Endothelial cell of umbilical vein (primary cell): ENCODE data around the gene AGBL3. TPM values are rescaled to one million over a fixed set of nuclear protein-coding genes. Genes with fewer than 3 reads are reported as not detected.

Experiments used
- BruUV-seq: library from RNA; stranded (reverse); fragments of 400-500 nt; replicated peaks from 2 replicates; lab custom pipeline; 2021; lab: Mats Ljungman, UMichigan
- CTCF ChIA-PET: fragments of 300-600, 350-600 bp; sonication (Branson Sonifier 250); formaldehyde crosslinking; loops from one replicate; lab custom pipeline; 2021; ENCODE audit warnings: antibody characterized with exemption, inconsistent platforms; lab: Charles Lee
- POLR2A ChIA-PET: fragments of 300-600, 350-600 bp; sonication (Branson Sonifier 250); formaldehyde crosslinking; loops from one replicate; lab custom pipeline; 2021; ENCODE audit warnings: antibody characterized with exemption, inconsistent platforms; lab: Charles Lee
- DNase-seq: peaks from one replicate; pipeline ENCODE4 v3.0.0-alpha.2; 2011; ENCODE audit warnings: low read depth, low spot score
- FAIRE-seq: peaks from 2 replicates; lab custom pipeline; 2011; peaks lifted over from hg19 to GRCh38; lab: Jason Lieb, UNC
- H2AFZ ChIP-seq: 2 replicates; pipeline ENCODE4 v1.6.0; 2012; ENCODE audit warnings: low read depth, low read length, control low read depth, inconsistent platforms
- H3K27ac ChIP-seq: 2 replicates; pipeline ENCODE4 v1.5.1; 2011; ENCODE audit warnings: low read depth, mild to moderate bottlenecking, control low read depth, low read length, moderate library complexity; ENCODE audit not compliant: insufficient read depth
- H3K27me3 ChIP-seq, 2 experiments: 2 replicates each; pipeline versions ENCODE4 v1.6.0 to v1.6.1; 2011; ENCODE audit warnings: low read length in 2 of 2, mixed read lengths in 1 of 2; ENCODE audit not compliant: control insufficient read depth in 2 of 2, insufficient read depth in 2 of 2
- H3K36me3 ChIP-seq, 2 experiments: 2 replicates in 1 of 2; 3 replicates in 1 of 2; pipeline ENCODE4 v1.5.1; 2011; ENCODE audit warnings: low read length in 2 of 2, mild to moderate bottlenecking in 1 of 2, moderate library complexity in 1 of 2; ENCODE audit not compliant: control insufficient read depth in 2 of 2, insufficient read depth in 2 of 2; ENCODE audit errors: extremely low read depth in 1 of 2
- H3K4me1 ChIP-seq: 3 replicates; pipeline ENCODE4 v1.5.1; 2011; ENCODE audit warnings: mild to moderate bottlenecking, low read length; ENCODE audit not compliant: control insufficient read depth, insufficient read depth; ENCODE audit errors: extremely low read depth
- H3K4me2 ChIP-seq: 2 replicates; pipeline ENCODE4 v1.6.1; 2011; ENCODE audit warnings: low read length, control low read depth, mixed read lengths; ENCODE audit not compliant: insufficient read depth
- H3K4me3 ChIP-seq, 3 experiments: fragments of 200-600 bp in 1 of 3; sonication (generic), shearing (Covaris generic) in 1 of 3; replicated peaks in 1 of 3; 2 replicates each; pipeline ENCODE4 v1.5.1; 2011 to 2016; ENCODE audit warnings: control low read depth in 3 of 3, low read length in 3 of 3, mild to moderate bottlenecking in 2 of 3, inconsistent platforms in 1 of 3, low read depth in 1 of 3, moderate library complexity in 1 of 3; ENCODE audit not compliant: insufficient read depth in 1 of 3
- H3K79me2 ChIP-seq: 2 replicates; pipeline ENCODE4 v1.6.0; 2012; ENCODE audit warnings: low read length, inconsistent platforms; ENCODE audit not compliant: control insufficient read depth, insufficient read depth
- H3K9ac ChIP-seq: replicated peaks from 2 replicates; pipeline ENCODE3; 2011; ENCODE audit warnings: low read length, control low read depth; ENCODE audit not compliant: insufficient read depth; ENCODE audit errors: extremely low read depth
- H3K9me1 ChIP-seq: replicated peaks from 3 replicates; pipeline ENCODE4 v1.6.0; 2011; ENCODE audit warnings: mild to moderate bottlenecking, low read length; ENCODE audit not compliant: control insufficient read depth, insufficient read depth; ENCODE audit errors: extremely low read depth
- H3K9me3 ChIP-seq: replicated peaks from 2 replicates; pipeline ENCODE4 v1.5.1; 2012; ENCODE audit warnings: low read length, inconsistent platforms; ENCODE audit not compliant: control insufficient read depth, insufficient read depth
- H4K20me1 ChIP-seq: replicated peaks from 2 replicates; pipeline ENCODE3; 2011; ENCODE audit warnings: mild to moderate bottlenecking, low read length; ENCODE audit not compliant: control insufficient read depth, insufficient read depth; ENCODE audit errors: extremely low read depth
- EZH2 ChIP-seq: IDR thresholded peaks from 2 replicates; pipeline ENCODE4 v1.6.1; 2012; ENCODE audit warnings: borderline replicate concordance, low read depth, mild to moderate bottlenecking, moderate library complexity, low read length, inconsistent platforms; ENCODE audit not compliant: severe bottlenecking
- FOS ChIP-seq: IDR thresholded peaks from 2 replicates; pipeline ENCODE4 v1.6.1; 2011; ENCODE audit warnings: mild to moderate bottlenecking, low read length, moderate library complexity, borderline replicate concordance; ENCODE audit not compliant: insufficient read depth
- GATA2 ChIP-seq: IDR thresholded peaks from 2 replicates; pipeline ENCODE4 v1.7.0; 2011; ENCODE audit warnings: low read depth, mild to moderate bottlenecking, moderate library complexity, mixed read lengths, low read length; ENCODE audit not compliant: insufficient read length, insufficient read depth
- JUN ChIP-seq: IDR thresholded peaks from 2 replicates; pipeline ENCODE4 v1.6.1; 2011; ENCODE audit warnings: borderline replicate concordance, low read depth; ENCODE audit not compliant: insufficient read length, insufficient read depth
- MYC ChIP-seq: IDR thresholded peaks from one replicate; pipeline ENCODE4 v1.6.1; 2011; ENCODE audit warnings: mild to moderate bottlenecking, low read depth, low read length
- POLR2A ChIP-seq: IDR thresholded peaks from 2 replicates; pipeline ENCODE4 v1.6.1; 2012; ENCODE audit warnings: low read depth, mild to moderate bottlenecking, control low read depth, low read length
- POLR2AphosphoS5 ChIP-seq: IDR thresholded peaks from 2 replicates; pipeline ENCODE4 v1.6.1; 2012; ENCODE audit warnings: low read depth, mild to moderate bottlenecking, control low read depth, low read length, moderate library complexity; ENCODE audit not compliant: insufficient read depth
- dilution Hi-C: fragments of 300-500 bp; cut with MboI; formaldehyde crosslinking; loops from one replicate; pipeline ENCODE4 v1.15.0; 2019; ENCODE audit warnings: low sequenced_read_pairs; ENCODE audit not compliant: extremely low pct_ligation_motif_present
- intact Hi-C: fragments of 100-400 bp; cut with micrococcal nuclease; formaldehyde crosslinking; loops from one replicate; pipeline ENCODE4 v1.10.0; 2022
- polyA plus RNA-seq, 4 experiments: library from polyadenylated mRNA; depleted of rRNA in 3 of 4; stranded (reverse) in 3 of 4; unstranded in 1 of 4; fragments of >200 nt; gene quantifications; 2 replicates each; pipeline versions ENCODE4 v1.2.1 to v1.2.3, GENCODE V29; 2011 to 2012; ENCODE audit warnings: missing spikeins in 1 of 4
- total RNA-seq: library from RNA; stranded (reverse); gene quantifications from 2 replicates; pipeline ENCODE4 v1.2.3, GENCODE V29; 2021
- TF ChIP-seq, protein P1 (sequence below): IDR thresholded peaks from 2 replicates; pipeline ENCODE4 v1.6.1; 2011; ENCODE audit not compliant: insufficient read depth, insufficient read length
- TF ChIP-seq, protein P2 (sequence below), 2 donors: IDR thresholded peaks; 1 replicate in 1 of 2; 2 replicates in 1 of 2; pipeline ENCODE4 v1.5.1; 2011; ENCODE audit warnings: low read length in 2 of 2, mild to moderate bottlenecking in 2 of 2, moderate library complexity in 2 of 2, control low read depth in 1 of 2, inconsistent platforms in 1 of 2, low read depth in 1 of 2; ENCODE audit not compliant: insufficient read depth in 1 of 2; ENCODE audit errors: extremely low read depth in 1 of 2

The AGBL3 gene
- total and polyA plus RNA-seq, 2 donors (not counting 3 experiments of a cell fraction or from before 2014, with no cell fraction given) = 0.97 to 3.2 TPM

DNA sequence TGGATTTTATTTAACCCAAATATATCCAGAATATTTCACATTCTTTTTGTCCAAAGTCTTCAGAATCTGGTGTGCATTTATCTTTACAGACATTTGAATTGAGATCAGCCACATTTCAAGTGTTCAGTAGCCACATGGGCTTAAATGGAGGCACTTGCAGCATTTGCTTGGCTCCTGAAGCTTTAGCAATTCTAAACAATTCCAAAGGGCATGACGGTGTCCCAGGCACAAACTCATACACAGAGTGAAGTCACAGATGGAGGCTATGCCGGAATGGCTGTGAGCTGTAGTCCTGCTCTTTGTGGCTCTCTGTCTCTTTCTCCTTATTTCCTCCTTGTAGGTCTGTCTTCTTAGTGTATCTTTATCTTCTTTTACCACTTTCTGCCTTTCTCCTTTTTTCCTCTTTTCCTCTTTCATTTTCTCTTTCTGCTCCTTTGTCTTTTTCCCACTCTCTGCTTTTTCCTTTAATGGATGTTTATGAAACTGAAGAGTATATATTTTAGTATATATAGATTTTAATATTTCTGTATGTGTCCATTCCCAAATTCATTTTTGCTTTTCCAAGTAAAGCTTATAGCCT lies 7.7 kb downstream of the AGBL3 start:
- no peak overlapping the region for H3K27ac ChIP-seq
- no peaks in the 10 kb centered on the region for H4K20me1 ChIP-seq
- intact Hi-C loops (no loop called here), dilution Hi-C loops (no loop called here)
- peaks cover 25% of the 10 kb centered on the region for H3K4me1 ChIP-seq
- TF ChIP-seq, protein P1, sequence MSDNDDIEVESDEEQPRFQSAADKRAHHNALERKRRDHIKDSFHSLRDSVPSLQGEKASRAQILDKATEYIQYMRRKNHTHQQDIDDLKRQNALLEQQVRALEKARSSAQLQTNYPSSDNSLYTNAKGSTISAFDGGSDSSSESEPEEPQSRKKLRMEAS = no peak
- TF ChIP-seq JUN = no peak
- TF ChIP-seq GATA2 = no peak
- no peak for TF ChIP-seq MYC
- TF ChIP-seq POLR2AphosphoS5 = no peak
- TF ChIP-seq, protein P2, sequence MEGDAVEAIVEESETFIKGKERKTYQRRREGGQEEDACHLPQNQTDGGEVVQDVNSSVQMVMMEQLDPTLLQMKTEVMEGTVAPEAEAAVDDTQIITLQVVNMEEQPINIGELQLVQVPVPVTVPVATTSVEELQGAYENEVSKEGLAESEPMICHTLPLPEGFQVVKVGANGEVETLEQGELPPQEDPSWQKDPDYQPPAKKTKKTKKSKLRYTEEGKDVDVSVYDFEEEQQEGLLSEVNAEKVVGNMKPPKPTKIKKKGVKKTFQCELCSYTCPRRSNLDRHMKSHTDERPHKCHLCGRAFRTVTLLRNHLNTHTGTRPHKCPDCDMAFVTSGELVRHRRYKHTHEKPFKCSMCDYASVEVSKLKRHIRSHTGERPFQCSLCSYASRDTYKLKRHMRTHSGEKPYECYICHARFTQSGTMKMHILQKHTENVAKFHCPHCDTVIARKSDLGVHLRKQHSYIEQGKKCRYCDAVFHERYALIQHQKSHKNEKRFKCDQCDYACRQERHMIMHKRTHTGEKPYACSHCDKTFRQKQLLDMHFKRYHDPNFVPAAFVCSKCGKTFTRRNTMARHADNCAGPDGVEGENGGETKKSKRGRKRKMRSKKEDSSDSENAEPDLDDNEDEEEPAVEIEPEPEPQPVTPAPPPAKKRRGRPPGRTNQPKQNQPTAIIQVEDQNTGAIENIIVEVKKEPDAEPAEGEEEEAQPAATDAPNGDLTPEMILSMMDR (IDR thresholded peaks at IDR 0.05; ENCODE audit: extremely low read depth in 1 of 2, insufficient read depth in 1 of 2, low read depth in 1 of 2, low read length in 2 of 2) = no peak
- TF ChIP-seq FOS = no peak
- TF ChIP-seq EZH2 = no peak
- TF ChIP-seq POLR2A = no peak
- peaks cover 7 to 13% of the 10 kb centered on the region in 2 experiments for H3K36me3 ChIP-seq
- no peak overlapping the region for H3K4me3 ChIP-seq
- no peaks in the 10 kb centered on the region for H3K9me3 ChIP-seq
- no peak overlapping the region for H3K9ac ChIP-seq
- FAIRE-seq = no peak
- no peak for DNase-seq
- H2AFZ ChIP-seq = no peak overlapping the region
- no TSS peak for BruUV-seq
- CTCF ChIA-PET = interaction anchor here (1.4 kb wide), 1 partner anchor 8 kb away, joined by 3 read pairs; no protein-coding TSS in a partner anchor
- no peaks in the 10 kb centered on the region for H3K9me1 ChIP-seq
- no peaks in the 10 kb centered on the region for H3K27me3 ChIP-seq
- peaks cover 2% of the 10 kb centered on the region for H3K79me2 ChIP-seq
- POLR2A ChIA-PET = no interaction called here
- H3K4me2 ChIP-seq = no peak overlapping the region
